Measurements from ENCODE around the gene TBL1X.

- TF ChIP-seq CTCF (conservative IDR thresholded peaks at IDR 0.05; ENCODE audit: low read depth in 2 of 2) (no peak), ETS1 (IDR thresholded peaks at IDR 0.05) (no peak), POLR2AphosphoS5 (IDR thresholded peaks at IDR 0.05; ENCODE audit: low read depth) (no peak), REST (IDR thresholded peaks at IDR 0.05; ENCODE audit: unreplicated experiment) (no peak), EZH2 (IDR thresholded peaks at IDR 0.05; ENCODE audit: low read depth, unreplicated experiment) (no peak)
Measured at GRCh38 chrX:9737363-9737762, 272.5 kb downstream of the TBL1X start.

All from GM23338 (cell line).